Neural progenitor cell (in vitro differentiated cells): ENCODE data around the gene AMBRA1.

Source experiments
- EZH2 ChIP-seq: fragments of 200-600 bp; sonication (generic); IDR thresholded peaks from 2 replicates; pipeline ENCODE4 v1.6.1; 2017; ENCODE audit warnings: antibody characterized with exemption, mild to moderate bottlenecking, moderate library complexity
- EZH2phosphoT487 ChIP-seq: fragments of 200-600 bp; sonication (generic); IDR thresholded peaks from 2 replicates; pipeline ENCODE4 v1.6.1; 2017; ENCODE audit warnings: antibody characterized with exemption

DNA sequence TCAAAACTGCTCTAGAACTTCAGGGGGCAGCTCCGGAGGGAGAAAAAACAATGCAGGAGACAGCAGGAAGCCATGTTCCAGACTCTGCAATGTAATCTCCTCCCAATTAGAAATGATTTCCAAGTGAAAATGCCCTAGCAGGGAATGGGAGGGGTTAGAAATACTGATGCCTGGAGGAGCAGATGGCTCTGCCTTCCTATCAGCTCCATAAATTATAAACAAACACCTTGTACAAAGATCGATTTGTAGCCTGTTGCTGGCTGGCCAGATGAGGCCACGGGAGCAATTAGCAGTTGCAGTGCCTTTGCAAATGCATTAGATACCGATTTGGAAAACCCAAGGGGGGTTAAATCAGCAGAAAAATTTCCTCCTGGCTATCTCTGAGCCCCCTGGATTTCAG is 155.6 kb downstream of the AMBRA1 start:
- TF ChIP-seq EZH2 (no peak), EZH2phosphoT487 (no peak)
